Neural crest cell (in vitro differentiated cells): Measurements from ENCODE around the gene ARHGEF10L. TPM values are rescaled to one million over a fixed set of nuclear protein-coding genes. Genes with fewer than 3 reads are reported as not detected.

Experiments used
- DNase-seq: peaks from one replicate; pipeline ENCODE4 v3.0.0; 2021; ENCODE audit warnings: low read depth, mixed read lengths, low spot score
- H3K27ac Mint-ChIP-seq: one replicate; pipeline ENCODE4 v1.8.0; 2021; ENCODE audit warnings: mild to moderate bottlenecking, mixed read lengths; ENCODE audit not compliant: unreplicated experiment
- H3K27me3 Mint-ChIP-seq: 2 replicates; pipeline ENCODE4 v1.8.0; 2021; ENCODE audit warnings: low read depth, mild to moderate bottlenecking, mixed read lengths
- H3K36me3 Mint-ChIP-seq: 2 replicates; pipeline ENCODE4 v1.8.0; 2021; ENCODE audit warnings: low read depth, mild to moderate bottlenecking, mixed read lengths
- H3K4me1 Mint-ChIP-seq: 2 replicates; pipeline ENCODE4 v1.8.0; 2021; ENCODE audit warnings: mixed read lengths
- H3K4me3 Mint-ChIP-seq: one replicate; pipeline ENCODE4 v1.8.0; 2021; ENCODE audit warnings: mild to moderate bottlenecking, mixed read lengths
- H3K9me3 Mint-ChIP-seq: 2 replicates; pipeline ENCODE4 v1.8.0; 2021; ENCODE audit warnings: mixed read lengths
- total RNA-seq: library from RNA; stranded (reverse); gene quantifications from 2 replicates; pipeline ENCODE4 v1.2.1, GENCODE V29; 2021
- TF ChIP-seq, protein P1 (sequence below): fragments of 200-600 bp; sonication (generic); conservative IDR thresholded peaks from 2 replicates; pipeline ENCODE4 v1.5.0; 2021; ENCODE audit warnings: antibody characterized with exemption, mild to moderate bottlenecking

ARHGEF10L gene
- total RNA-seq, 1 donor from 2014 or later = 22.2 TPM

DNA sequence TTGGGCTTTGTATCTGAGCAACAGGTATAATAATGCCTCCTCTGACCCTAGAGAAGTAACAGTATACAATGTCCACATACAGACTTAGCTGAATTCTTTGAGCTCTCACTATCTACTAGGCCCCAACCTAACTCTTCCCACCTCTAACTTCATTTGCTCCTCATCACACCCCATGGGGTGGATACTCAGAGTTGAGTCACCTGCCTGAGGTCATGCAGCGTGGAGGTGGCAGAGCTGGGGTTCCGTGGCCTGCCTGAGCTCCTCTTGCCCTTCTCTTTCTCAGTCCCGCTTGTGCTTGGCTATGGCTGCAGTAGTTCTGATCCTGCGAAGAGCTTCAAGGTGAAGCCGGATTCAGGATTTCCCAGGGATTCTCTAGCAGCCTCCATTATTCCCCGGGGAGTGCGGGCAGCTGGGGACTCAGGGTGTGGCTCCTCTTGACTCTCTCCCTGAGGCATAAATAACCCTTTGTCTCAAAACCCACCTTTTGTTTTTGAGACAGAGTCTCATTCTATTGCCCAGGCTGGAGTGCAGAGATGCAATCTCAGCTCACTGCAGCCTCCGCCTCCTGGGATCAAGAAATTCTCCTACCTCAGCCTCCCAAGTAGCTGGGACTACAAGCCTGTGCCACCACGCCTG, 185.7 kb downstream of the ARHGEF10L start:
- Mint-ChIP-seq H3K9me3 (no peaks in the 10 kb centered on the region), H3K4me3 (no peak overlapping the region), H3K4me1 (no peaks in the 10 kb centered on the region), H3K27ac (no peak overlapping the region), H3K27me3 (peaks cover 4% of the 10 kb centered on the region), H3K36me3 (no peaks in the 10 kb centered on the region)
- TF ChIP-seq, protein P1, sequence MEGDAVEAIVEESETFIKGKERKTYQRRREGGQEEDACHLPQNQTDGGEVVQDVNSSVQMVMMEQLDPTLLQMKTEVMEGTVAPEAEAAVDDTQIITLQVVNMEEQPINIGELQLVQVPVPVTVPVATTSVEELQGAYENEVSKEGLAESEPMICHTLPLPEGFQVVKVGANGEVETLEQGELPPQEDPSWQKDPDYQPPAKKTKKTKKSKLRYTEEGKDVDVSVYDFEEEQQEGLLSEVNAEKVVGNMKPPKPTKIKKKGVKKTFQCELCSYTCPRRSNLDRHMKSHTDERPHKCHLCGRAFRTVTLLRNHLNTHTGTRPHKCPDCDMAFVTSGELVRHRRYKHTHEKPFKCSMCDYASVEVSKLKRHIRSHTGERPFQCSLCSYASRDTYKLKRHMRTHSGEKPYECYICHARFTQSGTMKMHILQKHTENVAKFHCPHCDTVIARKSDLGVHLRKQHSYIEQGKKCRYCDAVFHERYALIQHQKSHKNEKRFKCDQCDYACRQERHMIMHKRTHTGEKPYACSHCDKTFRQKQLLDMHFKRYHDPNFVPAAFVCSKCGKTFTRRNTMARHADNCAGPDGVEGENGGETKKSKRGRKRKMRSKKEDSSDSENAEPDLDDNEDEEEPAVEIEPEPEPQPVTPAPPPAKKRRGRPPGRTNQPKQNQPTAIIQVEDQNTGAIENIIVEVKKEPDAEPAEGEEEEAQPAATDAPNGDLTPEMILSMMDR = no peak
- no peak for DNase-seq

DNA sequence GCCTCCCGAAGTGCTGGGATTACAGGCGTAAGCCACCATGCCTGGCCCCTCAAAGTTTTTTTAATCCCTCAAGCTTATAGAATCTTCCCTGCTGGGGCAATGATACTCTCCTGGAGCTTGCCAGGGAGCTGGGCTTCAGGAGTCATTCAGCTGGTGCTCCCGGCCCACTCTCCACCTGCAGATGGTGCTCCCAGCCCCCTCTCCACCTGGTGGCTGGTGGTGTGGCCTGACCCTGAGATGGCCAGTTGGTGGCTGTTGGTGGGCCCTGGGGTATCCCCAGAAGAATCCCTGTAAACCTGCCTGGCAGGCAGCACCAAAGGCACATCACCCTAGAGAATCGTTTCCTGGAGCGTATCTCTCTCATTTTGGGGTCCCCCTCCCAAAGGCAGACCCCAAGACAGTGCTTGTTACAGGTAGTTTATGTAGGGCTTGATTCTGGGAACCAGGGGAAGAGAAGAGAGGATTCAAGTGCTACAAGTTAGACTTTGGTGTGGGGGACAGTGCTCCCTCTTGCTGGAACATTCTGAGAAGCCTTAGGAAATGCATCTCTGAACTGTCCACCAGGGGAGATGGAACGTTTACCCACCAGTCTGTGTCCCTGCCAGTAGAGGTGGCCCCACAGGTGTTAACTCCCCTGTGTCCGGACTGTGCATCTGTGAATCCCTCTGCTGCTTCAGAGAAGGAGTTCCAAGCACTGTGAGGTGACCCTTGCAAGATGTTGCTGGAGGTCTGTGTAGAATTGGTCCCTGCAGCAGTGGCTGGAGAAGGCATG, 186.5 kb downstream of the ARHGEF10L start:
- no peaks in the 10 kb centered on the region for H3K4me1 Mint-ChIP-seq
- no peaks in the 10 kb centered on the region for H3K36me3 Mint-ChIP-seq
- no peaks in the 10 kb centered on the region for H3K9me3 Mint-ChIP-seq
- H3K27me3 Mint-ChIP-seq = peaks cover 4% of the 10 kb centered on the region
- no peak overlapping the region for H3K4me3 Mint-ChIP-seq
- H3K27ac Mint-ChIP-seq = no peak overlapping the region
- TF ChIP-seq, protein P1 = no peak
- no peak for DNase-seq

DNA sequence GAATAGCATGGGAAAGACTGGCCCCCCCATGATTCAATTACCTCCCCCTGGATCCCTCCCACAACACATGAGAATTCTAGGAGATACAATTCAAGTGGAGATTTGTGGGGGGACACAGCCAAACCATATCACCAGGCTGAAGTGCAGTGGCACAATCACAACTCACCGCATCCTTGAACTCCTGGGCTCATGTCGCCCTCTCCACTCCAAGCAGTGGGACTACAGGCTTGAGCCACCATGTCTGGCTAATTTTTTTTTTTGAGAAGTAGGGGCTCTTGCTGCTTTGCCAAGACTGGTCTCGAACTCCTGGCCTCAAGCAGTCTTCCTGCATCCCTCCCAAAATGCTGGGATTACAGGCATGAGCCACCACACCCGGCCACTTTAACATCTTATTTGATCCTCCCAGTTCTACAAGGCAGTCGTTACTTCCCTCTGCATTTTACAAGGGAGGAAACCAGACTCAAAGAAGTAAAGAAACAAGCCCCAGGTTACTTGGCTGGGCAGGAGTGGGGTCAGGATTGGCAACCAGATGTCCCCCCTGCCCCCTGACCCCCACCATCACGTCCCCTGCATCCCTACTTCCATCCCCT, 188.7 kb downstream of the ARHGEF10L start:
- TF ChIP-seq, protein P1 = no peak
- no peaks in the 10 kb centered on the region for H3K36me3 Mint-ChIP-seq
- DNase-seq = no peak
- H3K27ac Mint-ChIP-seq = no peak overlapping the region
- no peaks in the 10 kb centered on the region for H3K9me3 Mint-ChIP-seq
- no peak overlapping the region for H3K4me3 Mint-ChIP-seq
- H3K27me3 Mint-ChIP-seq = no peaks in the 10 kb centered on the region
- H3K4me1 Mint-ChIP-seq = no peaks in the 10 kb centered on the region

DNA sequence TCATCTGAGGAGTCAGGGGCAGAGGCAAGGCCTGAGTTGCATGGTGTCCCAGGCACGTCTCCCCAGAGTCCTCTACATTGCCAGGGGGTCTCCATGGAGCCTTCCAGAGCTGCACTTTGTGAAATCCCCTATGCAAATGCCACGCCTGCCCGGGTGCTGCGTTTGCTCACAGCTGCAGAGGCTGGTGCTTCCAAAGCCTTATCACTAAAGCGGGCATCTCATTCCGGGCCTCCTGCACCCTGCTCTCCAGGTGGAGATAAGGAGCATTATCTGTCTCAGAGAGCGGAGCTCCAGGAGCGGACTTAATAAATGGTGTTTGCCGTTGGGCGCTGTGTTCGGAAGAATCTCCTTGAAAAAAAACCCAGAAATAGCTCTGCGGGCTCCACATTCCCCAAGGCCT, 189.8 kb downstream of the ARHGEF10L start:
- Mint-ChIP-seq H3K4me3 (no peak overlapping the region), H3K36me3 (no peaks in the 10 kb centered on the region), H3K27ac (no peak overlapping the region), H3K9me3 (no peaks in the 10 kb centered on the region), H3K27me3 (no peaks in the 10 kb centered on the region), H3K4me1 (no peaks in the 10 kb centered on the region)
- DNase-seq = no peak
- TF ChIP-seq, protein P1 = no peak

DNA sequence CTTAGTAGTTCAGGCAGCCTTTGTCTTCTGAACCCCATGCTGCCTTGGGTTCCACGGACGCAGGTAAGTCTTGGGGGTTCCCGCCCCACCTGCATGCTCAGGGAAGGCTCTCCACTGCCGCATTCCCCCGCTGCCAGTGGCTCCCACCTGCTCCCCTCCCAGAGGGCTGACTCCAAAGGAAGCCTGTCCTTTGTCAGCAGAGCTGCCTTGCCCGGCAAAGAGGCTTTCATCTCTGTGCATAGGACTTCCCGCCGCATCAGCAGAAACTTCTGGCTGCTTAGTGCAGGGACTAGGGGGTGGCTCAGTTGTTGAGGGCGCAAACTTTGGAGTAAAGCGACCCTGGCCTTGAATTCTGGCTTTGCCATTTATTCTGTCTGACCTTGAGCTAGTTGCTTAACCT, 190.4 kb downstream of the ARHGEF10L start:
- Mint-ChIP-seq H3K27me3 (no peaks in the 10 kb centered on the region), H3K9me3 (no peaks in the 10 kb centered on the region), H3K4me3 (no peak overlapping the region), H3K36me3 (no peaks in the 10 kb centered on the region), H3K27ac (no peak overlapping the region), H3K4me1 (no peaks in the 10 kb centered on the region)
- TF ChIP-seq, protein P1 = no peak
- no peak for DNase-seq
